CD4-positive, alpha-beta memory T cell (primary cell): Measurements from ENCODE around the gene GSTP1. TPM values are rescaled to one million over a fixed set of nuclear protein-coding genes. Genes with fewer than 3 reads are reported as not detected.
A peak's percentile ranks its signal among the peaks of the same experiment; 100 is the strongest.
"Not testable (repeated sequence)": the region's sequence is repeated elsewhere in the genome, so short reads cannot be mapped to it uniquely, and the experiment has no call there.

ENCODE experiments used
- CTCF ChIA-PET: fragments of 350-600 bp; sonication (Branson Sonifier 250); formaldehyde crosslinking; loops from one replicate; lab custom pipeline; 2021; ENCODE audit warnings: inconsistent platforms; ENCODE audit not compliant: partially characterized antibody; lab: Charles Lee
- POLR2A ChIA-PET: fragments of 350-600 bp; sonication (Branson Sonifier 250); formaldehyde crosslinking; loops from one replicate; lab custom pipeline; 2021; ENCODE audit not compliant: partially characterized antibody; lab: Charles Lee
- DNase-seq, 5 donors: peaks; one replicate each; pipeline versions ENCODE4 v3.0.0 to v3.0.0-alpha.2; 2020 to 2022; ENCODE audit warnings: mixed read lengths in 1 of 5
- H3K27ac ChIP-seq: one replicate; pipeline ENCODE4 v1.7.0; 2013; ENCODE audit warnings: low read depth, low read length
- H3K27me3 ChIP-seq: 2 replicates; pipeline ENCODE4 v1.7.0; 2013; ENCODE audit warnings: mild to moderate bottlenecking, low read length, moderate library complexity; ENCODE audit not compliant: insufficient read depth
- H3K36me3 ChIP-seq: 2 replicates; pipeline ENCODE4 v1.7.0; 2013; ENCODE audit warnings: mild to moderate bottlenecking, low read length, moderate library complexity; ENCODE audit not compliant: insufficient read depth
- H3K4me1 ChIP-seq: 2 replicates; pipeline ENCODE4 v1.7.0; 2013; ENCODE audit warnings: mild to moderate bottlenecking, low read length, moderate library complexity; ENCODE audit not compliant: insufficient read depth
- H3K4me3 ChIP-seq, 2 donors: one replicate each; pipeline ENCODE4 v1.7.0; 2013; ENCODE audit warnings: low read length in 2 of 2, mild to moderate bottlenecking in 1 of 2
- H3K9me3 ChIP-seq, 2 donors: one replicate each; pipeline ENCODE4 v1.7.0; 2013; ENCODE audit warnings: low read length in 2 of 2, control low read depth in 1 of 2; ENCODE audit not compliant: control insufficient read depth in 1 of 2
- H3K27ac Mint-ChIP-seq, 7 donors: one replicate each; pipeline ENCODE4 v1.8.0; 2020 to 2021; ENCODE audit warnings: mixed read lengths in 7 of 7, mild to moderate bottlenecking in 6 of 7, inconsistent platforms in 3 of 7, moderate library complexity in 3 of 7
- H3K27me3 Mint-ChIP-seq, 2 donors: one replicate each; pipeline ENCODE4 v1.8.0; 2020 to 2021; ENCODE audit warnings: mixed read lengths in 2 of 2
- H3K36me3 Mint-ChIP-seq, 2 donors: one replicate each; pipeline ENCODE4 v1.8.0; 2020 to 2021; ENCODE audit warnings: mixed read lengths in 2 of 2, inconsistent platforms in 1 of 2, mild to moderate bottlenecking in 1 of 2
- H3K4me1 Mint-ChIP-seq, 4 donors: one replicate each; pipeline ENCODE4 v1.8.0; 2020 to 2021; ENCODE audit warnings: mixed read lengths in 4 of 4, mild to moderate bottlenecking in 1 of 4
- H3K4me3 Mint-ChIP-seq, 8 donors: one replicate each; pipeline ENCODE4 v1.8.0; 2020 to 2021; ENCODE audit warnings: mixed read lengths in 8 of 8, mild to moderate bottlenecking in 7 of 8, moderate library complexity in 6 of 8, inconsistent platforms in 3 of 8
- H3K9me3 Mint-ChIP-seq, 8 donors: one replicate each; pipeline ENCODE4 v1.8.0; 2020 to 2021; ENCODE audit warnings: mixed read lengths in 8 of 8, mild to moderate bottlenecking in 5 of 8, inconsistent platforms in 3 of 8, moderate library complexity in 1 of 8
- intact Hi-C: fragments of 100-400 bp; cut with micrococcal nuclease; formaldehyde crosslinking; loops from one replicate; pipeline ENCODE4 v1.15.1; 2023
- polyA plus RNA-seq, 2 donors: library from polyadenylated mRNA; unstranded; fragments of 300-500 nt; fragmentation: Illumina TruSeq; gene quantifications; one replicate each; pipeline ENCODE4 v1.2.3, GENCODE V29; 2021
- total RNA-seq, 2 experiments: library from RNA; stranded (reverse); gene quantifications; one replicate each; pipeline ENCODE4 v1.2.3, GENCODE V29; 2021

Gene GSTP1
- total and polyA plus RNA-seq, 4 experiments from 2014 or later, result 134 to 245 (median 189) TPM

GRCh38 chr11:67619683-67620618 lies 36.3 kb downstream of the GSTP1 start:
- H3K9me3 ChIP-seq, H3K27ac Mint-ChIP-seq, H3K27me3 ChIP-seq, intact Hi-C loops, H3K27ac ChIP-seq, H3K36me3 ChIP-seq, H3K4me3 Mint-ChIP-seq, H3K36me3 Mint-ChIP-seq, H3K9me3 Mint-ChIP-seq, POLR2A ChIA-PET, H3K4me3 ChIP-seq, DNase-seq, H3K27me3 Mint-ChIP-seq: not testable (repeated sequence)
- H3K4me1 ChIP-seq, result peaks cover 13% of the 10 kb centered on the region
- H3K4me1 Mint-ChIP-seq, result peaks cover 1 to 14% (median 4%) of the 10 kb centered on the region in 4 donors
- CTCF ChIA-PET, result interaction anchor here (1.4 kb wide), 2 partner anchors 9 to 16 kb away, joined by 3 read pairs; no protein-coding TSS in a partner anchor

- H3K4me3 Mint-ChIP-seq, H3K27me3 ChIP-seq, intact Hi-C loops, H3K4me1 Mint-ChIP-seq, H3K27ac Mint-ChIP-seq, DNase-seq, POLR2A ChIA-PET, H3K27me3 Mint-ChIP-seq, H3K27ac ChIP-seq, H3K9me3 ChIP-seq, H3K4me1 ChIP-seq, H3K9me3 Mint-ChIP-seq, H3K36me3 ChIP-seq, H3K36me3 Mint-ChIP-seq, H3K4me3 ChIP-seq: not testable (repeated sequence)
- CTCF ChIA-PET, result interaction anchor here (1.4 kb wide), 1 partner anchor 8 kb away, joined by 3 read pairs; no protein-coding TSS in a partner anchor
Observed at GRCh38 chr11:67620621-67621020, 37.0 kb downstream of the GSTP1 start.

GRCh38 chr11:67621928-67622327 lies 38.3 kb downstream of the GSTP1 start:
- H3K4me1 Mint-ChIP-seq, H3K27ac Mint-ChIP-seq, H3K9me3 Mint-ChIP-seq, H3K27me3 ChIP-seq, H3K4me3 ChIP-seq, H3K36me3 ChIP-seq, intact Hi-C loops, H3K27ac ChIP-seq, POLR2A ChIA-PET, H3K4me3 Mint-ChIP-seq, H3K4me1 ChIP-seq, CTCF ChIA-PET, DNase-seq, H3K36me3 Mint-ChIP-seq, H3K9me3 ChIP-seq, H3K27me3 Mint-ChIP-seq: not testable (repeated sequence)

- H3K27me3 ChIP-seq, H3K27me3 Mint-ChIP-seq, H3K4me1 Mint-ChIP-seq, intact Hi-C loops, H3K36me3 Mint-ChIP-seq, DNase-seq, H3K27ac Mint-ChIP-seq, H3K9me3 ChIP-seq, POLR2A ChIA-PET, H3K4me3 ChIP-seq, H3K9me3 Mint-ChIP-seq, H3K27ac ChIP-seq, H3K4me1 ChIP-seq, H3K4me3 Mint-ChIP-seq, H3K36me3 ChIP-seq: not testable (repeated sequence)
- CTCF ChIA-PET, result interaction anchor here (1.5 kb wide), 1 partner anchor 9 kb away, joined by 4 read pairs; no protein-coding TSS in a partner anchor
Observed at GRCh38 chr11:67622905-67623304, 39.3 kb downstream of the GSTP1 start.

- intact Hi-C loops, H3K27ac ChIP-seq, H3K36me3 Mint-ChIP-seq, H3K36me3 ChIP-seq, POLR2A ChIA-PET, H3K27ac Mint-ChIP-seq, H3K4me1 Mint-ChIP-seq, H3K4me3 ChIP-seq, H3K4me3 Mint-ChIP-seq, H3K27me3 Mint-ChIP-seq, H3K4me1 ChIP-seq, H3K9me3 ChIP-seq, H3K9me3 Mint-ChIP-seq, DNase-seq, H3K27me3 ChIP-seq: not testable (repeated sequence)
- CTCF ChIA-PET, result interaction anchor here (1.5 kb wide), 1 partner anchor 10 kb away, joined by 4 read pairs; no protein-coding TSS in a partner anchor
Observed at GRCh38 chr11:67623795-67624194, 40.2 kb downstream of the GSTP1 start.

GRCh38 chr11:67626131-67626833 lies 42.7 kb downstream of the GSTP1 start:
- CTCF ChIA-PET, result interaction anchor here (0.9 to 6.3 kb wide), 6 partner anchors 9 to 36 kb away, joined by 3 to 67 read pairs (median 4); partner anchors contain the start of gene ACY3
- POLR2A ChIA-PET, result interaction anchor here (2.9 kb wide), 1 partner anchor 12 kb away, joined by 12 read pairs; no protein-coding TSS in a partner anchor
- H3K27ac Mint-ChIP-seq, result peak overlapping the region in 1 of 7 donors; percentile 67
- DNase-seq, H3K36me3 Mint-ChIP-seq, H3K27ac ChIP-seq, H3K9me3 Mint-ChIP-seq, H3K9me3 ChIP-seq, H3K4me3 Mint-ChIP-seq, H3K36me3 ChIP-seq, H3K4me3 ChIP-seq, H3K27me3 Mint-ChIP-seq, H3K27me3 ChIP-seq: not testable (repeated sequence)
- H3K4me1 Mint-ChIP-seq, result peaks cover 3 to 11% (median 8%) of the 10 kb centered on the region in 4 donors
- intact Hi-C loops, result loop anchor here (5.0 kb wide), 1 partner anchor 91 kb away; no protein-coding TSS in a partner anchor
- peaks cover 14% of the 10 kb centered on the region for H3K4me1 ChIP-seq

- Histone ChIP-seq H3K27me3 (no peaks in the 10 kb centered on the region), H3K27ac (no peak overlapping the region), H3K4me3 (no peak overlapping the region), H3K4me1 (peaks cover 14% of the 10 kb centered on the region), H3K36me3 (no peaks in the 10 kb centered on the region), H3K9me3 (no peaks in the 10 kb centered on the region)
- ChIA-PET POLR2A (interaction anchor here (2.9 kb wide), 1 partner anchor 13 kb away, joined by 12 read pairs; no protein-coding TSS in a partner anchor), CTCF (interaction anchor here (0.9 to 6.3 kb wide), 6 partner anchors 9 to 35 kb away, joined by 3 to 67 read pairs (median 4); partner anchors contain the start of gene ACY3)
- Mint-ChIP-seq H3K4me1 (peaks cover 3 to 11% (median 8%) of the 10 kb centered on the region in 4 donors), H3K27me3 (no peaks in the 10 kb centered on the region), H3K4me3 (peak overlapping the region in 1 of 8 donors; percentile 35), H3K9me3 (peaks cover 0 to 2% (median 0%) of the 10 kb centered on the region in 8 donors), H3K36me3 (no peaks in the 10 kb centered on the region), H3K27ac (peak overlapping the region in 1 of 7 donors; percentile 62)
- no peak for DNase-seq
- intact Hi-C loops, result loop anchor here (5.0 kb wide), 1 partner anchor 90 kb away; no protein-coding TSS in a partner anchor
Observed at GRCh38 chr11:67626970-67627369, 43.4 kb downstream of the GSTP1 start.
